OCI-LY1 (cell line): Measurements from ENCODE around the gene NBEAL1.
"Not testable (repeated sequence)": the region's sequence is repeated elsewhere in the genome, so short reads cannot be mapped to it uniquely, and the experiment has no call there.

Source experiments
- H2AFZ ChIP-seq: fragments of 200-600 bp; sonication (generic), shearing (Covaris generic); 2 replicates; pipeline ENCODE4 v1.6.0; 2014; ENCODE audit warnings: antibody characterized with exemption, mild to moderate bottlenecking, low read length
- H3F3A ChIP-seq: fragments of 200-600 bp; sonication (generic), shearing (Covaris generic); 2 replicates; pipeline ENCODE4 v1.6.0; 2014; ENCODE audit warnings: mild to moderate bottlenecking, antibody characterized with exemption, low read length, moderate library complexity; ENCODE audit not compliant: insufficient read depth
- H3K27ac ChIP-seq: fragments of 200-600 bp; sonication (generic); 2 replicates; pipeline ENCODE4 v1.5.1; 2014; ENCODE audit warnings: low read length, mixed run types, mild to moderate bottlenecking, low read depth; ENCODE audit not compliant: poor library complexity, severe bottlenecking
- H3K27me3 ChIP-seq: fragments of 200-600 bp; sonication (generic); 2 replicates; pipeline ENCODE4 v1.6.0; 2014; ENCODE audit warnings: antibody characterized with exemption, mild to moderate bottlenecking, low read length, moderate library complexity; ENCODE audit not compliant: insufficient read depth
- H3K36me3 ChIP-seq: fragments of 200-600 bp; sonication (generic); 2 replicates; pipeline ENCODE4 v1.6.1; 2014; ENCODE audit warnings: mild to moderate bottlenecking, antibody characterized with exemption, low read length, moderate library complexity, mixed read lengths; ENCODE audit not compliant: insufficient read depth
- H3K4me1 ChIP-seq: fragments of 200-600 bp; sonication (generic); 2 replicates; pipeline ENCODE4 v1.5.1; 2014; ENCODE audit warnings: mild to moderate bottlenecking, low read length, moderate library complexity; ENCODE audit not compliant: insufficient read depth, severe bottlenecking
- H3K4me2 ChIP-seq: fragments of 200-600 bp; sonication (generic), shearing (Covaris generic); 2 replicates; pipeline ENCODE4 v1.6.1; 2014; ENCODE audit warnings: low read length
- H3K4me3 ChIP-seq: fragments of 200-600 bp; sonication (generic); 2 replicates; pipeline ENCODE4 v1.5.1; 2014; ENCODE audit warnings: low read length, low read depth, mild to moderate bottlenecking, mixed read lengths; ENCODE audit not compliant: poor library complexity, severe bottlenecking
- H3K79me2 ChIP-seq: fragments of 200-600 bp; shearing (Covaris generic); 2 replicates; pipeline ENCODE4 v1.6.1; 2016; ENCODE audit warnings: mixed run types, low read length, mixed read lengths; ENCODE audit not compliant: insufficient read depth
- H3K9ac ChIP-seq: fragments of 200-600 bp; sonication (generic), shearing (Covaris generic); 2 replicates; pipeline ENCODE4 v1.6.1; 2014; ENCODE audit warnings: mild to moderate bottlenecking, low read length, mixed read lengths
- H3K9me2 ChIP-seq: fragments of 200-600 bp; sonication (generic), shearing (Covaris generic); 2 replicates; pipeline ENCODE4 v1.6.1; 2014; ENCODE audit warnings: low read depth, mild to moderate bottlenecking, low read length, mixed read lengths
- H3K9me3 ChIP-seq: fragments of 200-600 bp; shearing (Covaris generic); 2 replicates; pipeline ENCODE4 v1.6.1; 2014; ENCODE audit warnings: low read length, mixed read lengths
- H4K20me1 ChIP-seq: fragments of 200-600 bp; sonication (generic), shearing (Covaris generic); 2 replicates; pipeline ENCODE4 v1.6.0; 2016; ENCODE audit warnings: mild to moderate bottlenecking, low read length; ENCODE audit not compliant: insufficient read depth
- CTCF ChIP-seq: fragments of 200-600 bp; sonication (generic), shearing (Covaris generic); IDR thresholded peaks from 2 replicates; pipeline ENCODE4 v1.5.1; 2017; ENCODE audit warnings: mild to moderate bottlenecking, antibody characterized with exemption, low read length, moderate library complexity, mixed read lengths
- EZH2 ChIP-seq: fragments of 200-600 bp; sonication (generic), shearing (Covaris generic); IDR thresholded peaks from 2 replicates; pipeline ENCODE4 v1.8.0; 2017; ENCODE audit warnings: borderline replicate concordance, mixed run types, mild to moderate bottlenecking, antibody characterized with exemption, low read length, moderate library complexity, mixed read lengths

NBEAL1 gene

GRCh38 chr2:203105996-203106395, 91.3 kb downstream of the NBEAL1 start:
- Histone ChIP-seq H4K20me1 (no peaks in the 10 kb centered on the region), H3K27ac (no peak overlapping the region), H3F3A (no peaks in the 10 kb centered on the region), H3K4me1 (no peaks in the 10 kb centered on the region), H3K36me3 (no peaks in the 10 kb centered on the region; the same call in 1 of the 2 replicates), H3K4me2 (no peak overlapping the region), H3K9me3 (no peaks in the 10 kb centered on the region), H2AFZ (no peak overlapping the region), H3K9me2 (no peaks in the 10 kb centered on the region), H3K27me3 (no peaks in the 10 kb centered on the region), H3K79me2 (no peaks in the 10 kb centered on the region), H3K4me3 (no peak overlapping the region), H3K9ac (no peak overlapping the region)
- TF ChIP-seq CTCF (no peak), EZH2 (no peak)

GRCh38 chr2:203110496-203110895, 95.8 kb downstream of the NBEAL1 start:
- H3K9ac ChIP-seq, result not testable (repeated sequence)

GRCh38 chr2:203112342-203112741, 97.7 kb downstream of the NBEAL1 start:
- no peak overlapping the region for H3K4me3 ChIP-seq
- no peaks in the 10 kb centered on the region for H3F3A ChIP-seq
- H3K27me3 ChIP-seq, result no peaks in the 10 kb centered on the region
- H3K9ac ChIP-seq, result no peak overlapping the region
- no peak overlapping the region for H3K27ac ChIP-seq
- H3K4me1 ChIP-seq, result no peaks in the 10 kb centered on the region
- H3K4me2 ChIP-seq, result no peak overlapping the region
- TF ChIP-seq CTCF (no peak), EZH2 (no peak)
- H3K36me3 ChIP-seq, result peaks cover 6% of the 10 kb centered on the region; the same call in 1 of the 2 replicates
- H4K20me1 ChIP-seq, result no peaks in the 10 kb centered on the region
- H3K9me2 ChIP-seq, result no peaks in the 10 kb centered on the region
- no peak overlapping the region for H2AFZ ChIP-seq
- no peaks in the 10 kb centered on the region for H3K9me3 ChIP-seq
- H3K79me2 ChIP-seq, result no peaks in the 10 kb centered on the region

More at GRCh38 chr2:203110496-203110895, 95.8 kb downstream of the NBEAL1 start:
- H3K4me1 ChIP-seq, H3K9me3 ChIP-seq, H3K27me3 ChIP-seq, H2AFZ ChIP-seq, H3K79me2 ChIP-seq, H3K9me2 ChIP-seq, H3K36me3 ChIP-seq, H3K4me3 ChIP-seq, H3F3A ChIP-seq, H4K20me1 ChIP-seq, H3K4me2 ChIP-seq, H3K27ac ChIP-seq: not testable (repeated sequence)

- not testable (repeated sequence) for H3K9me3 ChIP-seq, H3K9ac ChIP-seq, H3K27ac ChIP-seq, H3F3A ChIP-seq, H3K79me2 ChIP-seq, H2AFZ ChIP-seq, H3K4me1 ChIP-seq, H3K4me3 ChIP-seq, H3K27me3 ChIP-seq, H4K20me1 ChIP-seq, H3K36me3 ChIP-seq, H3K4me2 ChIP-seq, H3K9me2 ChIP-seq
Observed at GRCh38 chr2:203115201-203115700, 100.6 kb downstream of the NBEAL1 start.
